HEK293 (cell line): ENCODE measurements around the gene LIMK2.
"Not testable (repeated sequence)": the region's sequence is repeated elsewhere in the genome, so short reads cannot be mapped to it uniquely, and the experiment has no call there.

Source experiments
- ATF2 ChIP-seq: fragments of 450-650 bp; formaldehyde crosslinking; IDR thresholded peaks from 2 replicates; pipeline ENCODE4 v1.5.1; 2016; ENCODE audit warnings: missing biosample characterization, missing genetic modification characterization, low read depth
- CTCF ChIP-seq: fragments of 450-650 bp; formaldehyde crosslinking; IDR thresholded peaks from 2 replicates; pipeline ENCODE4 v1.5.1; 2016; ENCODE audit warnings: missing biosample characterization, missing genetic modification characterization
- OVOL3 ChIP-seq: fragments of 450-650 bp; formaldehyde crosslinking; IDR thresholded peaks from 2 replicates; pipeline ENCODE4 v1.5.1; 2016; ENCODE audit warnings: missing biosample characterization, missing genetic modification characterization
- PRDM6 ChIP-seq: fragments of 450-650 bp; formaldehyde crosslinking; IDR thresholded peaks from 2 replicates; pipeline ENCODE4 v1.5.1; 2017; ENCODE audit warnings: missing biosample characterization, missing genetic modification characterization
- TCF7L2 ChIP-seq: IDR thresholded peaks from 2 replicates; pipeline ENCODE4 v1.6.1; 2011; ENCODE audit warnings: low read depth, mild to moderate bottlenecking, inconsistent platforms, low read length, moderate library complexity, borderline replicate concordance
- ZNF274 ChIP-seq, 2 experiments: fragments of 200-500 bp in 1 of 2; fragments of 450-650 bp in 1 of 2; sonication (Bioruptor generic) in 1 of 2; formaldehyde crosslinking in 1 of 2; IDR thresholded peaks; 2 replicates each; pipeline versions ENCODE4 v1.5.1 to v1.6.1; 2014 to 2016; ENCODE audit warnings: borderline replicate concordance in 1 of 2, inconsistent platforms in 1 of 2, low read length in 1 of 2, missing biosample characterization in 1 of 2, missing genetic modification characterization in 1 of 2
- ZNF366 ChIP-seq: fragments of 450-650 bp; formaldehyde crosslinking; conservative IDR thresholded peaks from 2 replicates; pipeline ENCODE4 v1.5.1; 2016; ENCODE audit warnings: missing biosample characterization, missing genetic modification characterization
- ZNF639 ChIP-seq: fragments of 450-650 bp; formaldehyde crosslinking; IDR thresholded peaks from 2 replicates; pipeline ENCODE4 v1.5.1; 2016; ENCODE audit warnings: missing biosample characterization, missing genetic modification characterization
- ZNF704 ChIP-seq: fragments of 450-650 bp; formaldehyde crosslinking; IDR thresholded peaks from 2 replicates; pipeline ENCODE4 v1.5.1; 2016; ENCODE audit warnings: missing biosample characterization, missing genetic modification characterization

DNA sequence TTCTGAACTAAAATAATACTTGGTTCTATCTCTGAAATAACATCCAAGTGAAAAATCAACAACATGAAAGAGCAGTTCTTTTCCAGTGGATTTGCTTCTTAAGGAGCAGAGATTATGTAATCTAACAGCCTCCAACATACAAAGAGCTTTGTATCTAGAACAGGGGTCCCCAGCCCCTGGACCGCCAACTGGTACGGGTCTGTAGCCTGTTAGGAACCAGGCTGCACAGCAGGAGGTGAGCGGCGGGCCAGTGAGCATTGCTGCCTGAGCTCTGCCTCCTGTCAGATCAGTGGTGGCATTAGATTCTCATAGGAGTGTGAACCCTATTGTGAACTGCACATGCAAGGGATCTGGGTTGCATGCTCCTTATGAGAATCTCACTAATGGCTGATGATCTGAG is 12.6 kb downstream of the LIMK2 start:
- not testable (repeated sequence) for TF ChIP-seq ZNF639 (tag by site-specific recombination); ATF2; CTCF (tag by site-specific recombination); PRDM6 (tag by site-specific recombination); ZNF704; TCF7L2; OVOL3 (tag by site-specific recombination); ZNF366 (tag by site-specific recombination); ZNF274 (IDR thresholded peaks at IDR 0.05; ENCODE audit: low read length); ZNF274 (tag by site-specific recombination; IDR thresholded peaks at IDR 0.05; ENCODE audit: borderline replicate concordance)
